K562 (cell line): ENCODE data around the gene FBXO44. TPM values are rescaled to one million over a fixed set of nuclear protein-coding genes. Genes with fewer than 3 reads are reported as not detected.
A peak's percentile ranks its signal among the peaks of the same experiment; 100 is the strongest.

Experiments used
- ATAC-seq: fragments of 200-7000 bp; cut with Tn5 transposase; 3 replicates; pipeline ENCODE4 v1.9.1; 2020; ENCODE audit warnings: moderate library complexity
- BruUV-seq: library from RNA; stranded (reverse); fragments of 400-500 nt; replicated peaks from 2 replicates; lab custom pipeline; 2021; lab: Mats Ljungman, UMichigan
- CTCF ChIA-PET: fragments of 300-600 bp; formaldehyde crosslinking; extraction: SDS; loops from one replicate; lab custom pipeline; 2021; ENCODE audit warnings: low intra/inter-chr PET ratio; lab: Yijun Ruan, JAX
- POLR2A ChIA-PET: fragments of 300-600, 350-650 bp; sonication (Branson Sonifier 250); formaldehyde crosslinking; extraction: SDS; loops from one replicate; lab custom pipeline; 2021; ENCODE audit warnings: antibody characterized with exemption, inconsistent platforms; lab: Yijun Ruan, JAX
- DNase-seq, 4 experiments: peaks; one replicate each; pipeline versions ENCODE4 v3.0.0 to v3.0.0-alpha.2; 2011 to 2018; ENCODE audit warnings: low spot score in 3 of 4, mixed read lengths in 3 of 4; ENCODE audit errors: extremely low read depth in 1 of 4
- FAIRE-seq: peaks from 2 replicates; lab custom pipeline; 2011; peaks lifted over from hg19 to GRCh38; lab: Jason Lieb, UNC
- H2AFZ ChIP-seq: 2 replicates; pipeline ENCODE4 v1.6.0; 2011; ENCODE audit warnings: low read depth, low read length, control low read depth, inconsistent platforms
- H3K27ac ChIP-seq: fragments of 200-600 bp; 3 replicates; pipeline ENCODE4 v1.8.0; 2011; ENCODE audit warnings: low read depth, mild to moderate bottlenecking, control low read depth, inconsistent platforms, low read length, moderate library complexity, mixed read lengths; ENCODE audit errors: extremely low read depth
- H3K27me3 ChIP-seq, 2 experiments: fragments of 300-600 bp in 1 of 2; 2 replicates in 1 of 2; 3 replicates in 1 of 2; pipeline versions ENCODE4 v1.6.0 to v1.8.0; 2011; ENCODE audit warnings: inconsistent platforms in 2 of 2, low read length in 2 of 2, mild to moderate bottlenecking in 1 of 2, mixed read lengths in 1 of 2, moderate library complexity in 1 of 2; ENCODE audit not compliant: control insufficient read depth in 2 of 2, insufficient read depth in 2 of 2
- H3K36me3 ChIP-seq: fragments of 300-600 bp; 3 replicates; pipeline ENCODE4 v1.8.0; 2011; ENCODE audit warnings: mild to moderate bottlenecking, low read length, inconsistent platforms; ENCODE audit not compliant: control insufficient read depth, insufficient read depth
- H3K4me1 ChIP-seq, 2 experiments: fragments of 200-600 bp in 1 of 2; replicated peaks in 1 of 2; 2 replicates in 1 of 2; 3 replicates in 1 of 2; pipeline versions ENCODE4 v1.5.1 to v1.8.0; 2011; ENCODE audit warnings: inconsistent platforms in 2 of 2, low read length in 2 of 2, mild to moderate bottlenecking in 1 of 2, mixed read lengths in 1 of 2, moderate library complexity in 1 of 2; ENCODE audit not compliant: control insufficient read depth in 2 of 2, insufficient read depth in 2 of 2
- H3K4me2 ChIP-seq: 2 replicates; pipeline ENCODE4 v1.6.1; 2011; ENCODE audit warnings: low read length, control low read depth, inconsistent platforms, mixed read lengths; ENCODE audit not compliant: insufficient read depth
- H3K4me3 ChIP-seq: fragments of 200-600 bp; sonication (generic), shearing (Covaris generic); 2 replicates; pipeline ENCODE4 v1.5.1; 2016; ENCODE audit warnings: control low read depth, inconsistent platforms
- H3K79me2 ChIP-seq: fragments of 200-600 bp; 3 replicates; pipeline ENCODE4 v1.8.0; 2011; ENCODE audit warnings: low read length, inconsistent platforms; ENCODE audit not compliant: control insufficient read depth, insufficient read depth
- H3K9ac ChIP-seq, 2 experiments: 2 replicates each; pipeline versions ENCODE4 v1.6.0 to v1.6.1; 2011; ENCODE audit warnings: low read depth in 2 of 2, low read length in 2 of 2, control low read depth in 1 of 2, inconsistent platforms in 1 of 2, mild to moderate bottlenecking in 1 of 2, mixed read lengths in 1 of 2; ENCODE audit not compliant: insufficient read depth in 1 of 2
- H3K9me1 ChIP-seq: one replicate; pipeline ENCODE4 v1.6.0; 2011; ENCODE audit warnings: inconsistent platforms, mild to moderate bottlenecking, low read length, moderate library complexity; ENCODE audit not compliant: control insufficient read depth, insufficient read depth
- H3K9me3 ChIP-seq: replicated peaks from 2 replicates; pipeline ENCODE4 v1.5.1; 2011; ENCODE audit warnings: low read depth, low read length, inconsistent platforms; ENCODE audit not compliant: control insufficient read depth, insufficient read depth
- H4K20me1 ChIP-seq: replicated peaks from 2 replicates; pipeline ENCODE4 v1.6.1; 2011; ENCODE audit warnings: low read length, inconsistent platforms, mixed read lengths; ENCODE audit not compliant: control insufficient read depth, insufficient read depth
- ADNP ChIP-seq: fragments of 200-800 bp; sonication (Bioruptor generic); IDR thresholded peaks from 2 replicates; pipeline ENCODE4 v1.6.1; 2016; ENCODE audit warnings: missing genetic modification characterization, missing compliant biosample characterization
- CHD4 ChIP-seq: fragments of 200-600 bp; sonication (generic); IDR thresholded peaks from 3 replicates; pipeline ENCODE4 v1.6.1; 2012; ENCODE audit warnings: low read depth, mild to moderate bottlenecking, mixed read lengths, low read length, inconsistent platforms; ENCODE audit not compliant: insufficient read depth, insufficient replicate concordance, poor library complexity, severe bottlenecking
- CREM ChIP-seq: IDR thresholded peaks from 2 replicates; pipeline ENCODE4 v1.6.1; 2014; ENCODE audit warnings: antibody characterized with exemption, low read depth
- MAFG ChIP-seq: fragments of 450-650 bp; conservative IDR thresholded peaks from 2 replicates; pipeline ENCODE4 v1.6.1; 2016; ENCODE audit warnings: missing genetic modification characterization, missing compliant biosample characterization
- POLR2AphosphoS5 ChIP-seq: IDR thresholded peaks from 2 replicates; pipeline ENCODE4 v1.6.1; 2011; ENCODE audit warnings: mild to moderate bottlenecking, low read depth, low read length, moderate library complexity; ENCODE audit not compliant: control insufficient read depth, insufficient read depth
- POLR3G ChIP-seq: IDR thresholded peaks from 2 replicates; pipeline ENCODE4 v1.6.1; 2011; ENCODE audit not compliant: insufficient read length, insufficient replicate concordance; ENCODE audit errors: extremely low read depth
- SRSF3 ChIP-seq: fragments of 200-400 bp; formaldehyde crosslinking; IDR thresholded peaks from 2 replicates; pipeline ENCODE4 v1.6.1; 2016; ENCODE audit warnings: mild to moderate bottlenecking, low read length, moderate library complexity; ENCODE audit not compliant: insufficient read depth
- ZFP36 ChIP-seq: fragments of 150-350 bp; IDR thresholded peaks from 2 replicates; pipeline ENCODE4 v1.6.1; 2018; ENCODE audit warnings: low read length, low read depth; ENCODE audit not compliant: partially characterized antibody
- ZNF124 ChIP-seq: sonication (generic); formaldehyde crosslinking; IDR thresholded peaks from 2 replicates; pipeline ENCODE4 v1.8.1; 2022; ENCODE audit warnings: missing genetic modification reagents
- WGBS: fragments of 100-300 bp; shearing (Covaris generic); methylation state at CpG from one replicate; pipeline ENCODE4 v1.1.6; 2016; ENCODE audit warnings: low coverage, mixed read lengths; ENCODE audit not compliant: insufficient coverage; ENCODE audit errors: missing lambda C conversion rate; 5-methylcytosine and 5-hydroxymethylcytosine counted together
- in situ Hi-C: fragments of 300-500 bp; cut with MboI; formaldehyde crosslinking; loops from 4 replicates; pipeline ENCODE4 v1.15.0; 2018; ENCODE audit warnings: inconsistent platforms, mixed read lengths
- intact Hi-C: fragments of 100-400 bp; cut with micrococcal nuclease; formaldehyde crosslinking; loops from 2 replicates; pipeline ENCODE4 v1.14.2; 2022
- polyA plus RNA-seq, 8 experiments: library from polyadenylated mRNA; depleted of rRNA in 4 of 8; stranded (reverse) in 5 of 8; unstranded in 3 of 8; fragments of >200 nt; fragmentation: Nextera tagmentation in 2 of 8; fragmentation: Illumina TruSeq in 1 of 8; extraction: Ambion mirVana in 2 of 8; extraction: Trizol in 1 of 8; gene quantifications; 2 replicates each; pipeline versions ENCODE4 v1.2.1 to v1.2.3, GENCODE V29; 2011 to 2014; ENCODE audit warnings: inconsistent platforms in 1 of 8, missing spikeins in 1 of 8
- total RNA-seq, 7 experiments: library from RNA; depleted of rRNA in 6 of 7; stranded (reverse); fragments of >200 nt in 6 of 7; fragmentation: Illumina TruSeq in 2 of 7; extraction: Trizol in 2 of 7; gene quantifications; 2 replicates each; pipeline versions ENCODE4 v1.2.1 to v1.2.3, GENCODE V29; 2011 to 2021; ENCODE audit warnings: low replicate concordance in 1 of 7
- TF ChIP-seq, protein P1 (sequence below): fragments of 250-450 bp; sonication (Bioruptor Pico); IDR thresholded peaks from 2 replicates; pipeline ENCODE4 v1.9.0; 2021; ENCODE audit warnings: mild to moderate bottlenecking, inconsistent platforms
- TF ChIP-seq, protein P2 (sequence below): sonication (generic); formaldehyde crosslinking; IDR thresholded peaks from 2 replicates; pipeline ENCODE4 v1.5.0; 2020; ENCODE audit warnings: missing genetic modification reagents

The FBXO44 gene
- total and polyA plus RNA-seq, 9 of the 15 experiments (the other 6 are each of a cell fraction or from before 2014, with no cell fraction given), result 0.69 to 20.9 (median 6.7) TPM

GRCh38 chr1:11640101-11640500 is 14.6 kb upstream of the FBXO44 start:
- Histone ChIP-seq H3K9me1 (no peaks in the 10 kb centered on the region), H3K4me1 (no peaks in the 10 kb centered on the region), H3K4me2 (no peak overlapping the region), H3K27me3 (peaks cover 10 to 49% of the 10 kb centered on the region in 2 experiments; a peak in 4 of 5 replicates), H3K9me3 (no peaks in the 10 kb centered on the region), H3K4me3 (no peak overlapping the region), H3K9ac (no peak overlapping the region), H4K20me1 (peaks cover 9% of the 10 kb centered on the region), H3K36me3 (no peaks in the 10 kb centered on the region), H2AFZ (no peak overlapping the region), H3K79me2 (no peaks in the 10 kb centered on the region), H3K27ac (no peak overlapping the region)
- ATAC-seq (no peak), FAIRE-seq (no peak), DNase-seq (no peak)
- in situ Hi-C loops, result no loop called here
- ChIA-PET CTCF (interaction anchor here (3.7 kb wide), 1 partner anchor 399 kb away, joined by 25 read pairs; no protein-coding TSS in a partner anchor), POLR2A (interaction anchor here (0.8 to 1.1 kb wide), 2 partner anchors 9 to 317 kb away, joined by 3 read pairs; no protein-coding TSS in a partner anchor)
- no TSS peak for BruUV-seq
- TF ChIP-seq ZNF124 (CRISPR knock-in tag) (no peak), ZFP36 (peak; percentile 58)
- 9% methylated on average over 7 of the region's 7 CpGs for WGBS
- intact Hi-C loops, result loop anchor here (5.0 kb wide), 1 partner anchor 168 kb away; no protein-coding TSS in a partner anchor

- Histone ChIP-seq H3K9me1 (no peaks in the 10 kb centered on the region), H4K20me1 (peaks cover 9% of the 10 kb centered on the region), H3K4me3 (no peak overlapping the region), H3K4me1 (peaks cover 0 to under 1% of the 10 kb centered on the region in 2 experiments; a peak in 1 of 5 replicates), H2AFZ (no peak overlapping the region), H3K9me3 (no peaks in the 10 kb centered on the region), H3K79me2 (no peaks in the 10 kb centered on the region), H3K4me2 (no peak overlapping the region), H3K27me3 (peaks cover 9 to 45% of the 10 kb centered on the region in 2 experiments; a peak in 4 of 5 replicates), H3K36me3 (no peaks in the 10 kb centered on the region), H3K9ac (no peak overlapping the region), H3K27ac (no peak overlapping the region)
- WGBS, result 4% methylated on average over 6 of the region's 6 CpGs
- BruUV-seq, result no TSS peak
- no peak for DNase-seq
- ChIA-PET CTCF (interaction anchor here (0.6 to 3.7 kb wide), 2 partner anchors 400 to 561 kb away, joined by 4 to 25 read pairs; no protein-coding TSS in a partner anchor), POLR2A (interaction anchor here (0.9 to 1.2 kb wide), 3 partner anchors 24 to 318 kb away, joined by 3 to 4 read pairs (median 3); no protein-coding TSS in a partner anchor)
- intact Hi-C loops, result loop anchor here (5.0 kb wide), 1 partner anchor 169 kb away; no protein-coding TSS in a partner anchor
- no peak for FAIRE-seq
- no peak for ATAC-seq
- in situ Hi-C loops, result no loop called here
- TF ChIP-seq POLR2AphosphoS5 (no peak), CREM (no peak), ADNP (tag) (no peak), CHD4 (no peak), SRSF3 (no peak), POLR3G (no peak), MAFG (no peak)
- TF ChIP-seq, protein P1, sequence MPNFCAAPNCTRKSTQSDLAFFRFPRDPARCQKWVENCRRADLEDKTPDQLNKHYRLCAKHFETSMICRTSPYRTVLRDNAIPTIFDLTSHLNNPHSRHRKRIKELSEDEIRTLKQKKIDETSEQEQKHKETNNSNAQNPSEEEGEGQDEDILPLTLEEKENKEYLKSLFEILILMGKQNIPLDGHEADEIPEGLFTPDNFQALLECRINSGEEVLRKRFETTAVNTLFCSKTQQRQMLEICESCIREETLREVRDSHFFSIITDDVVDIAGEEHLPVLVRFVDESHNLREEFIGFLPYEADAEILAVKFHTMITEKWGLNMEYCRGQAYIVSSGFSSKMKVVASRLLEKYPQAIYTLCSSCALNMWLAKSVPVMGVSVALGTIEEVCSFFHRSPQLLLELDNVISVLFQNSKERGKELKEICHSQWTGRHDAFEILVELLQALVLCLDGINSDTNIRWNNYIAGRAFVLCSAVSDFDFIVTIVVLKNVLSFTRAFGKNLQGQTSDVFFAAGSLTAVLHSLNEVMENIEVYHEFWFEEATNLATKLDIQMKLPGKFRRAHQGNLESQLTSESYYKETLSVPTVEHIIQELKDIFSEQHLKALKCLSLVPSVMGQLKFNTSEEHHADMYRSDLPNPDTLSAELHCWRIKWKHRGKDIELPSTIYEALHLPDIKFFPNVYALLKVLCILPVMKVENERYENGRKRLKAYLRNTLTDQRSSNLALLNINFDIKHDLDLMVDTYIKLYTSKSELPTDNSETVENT (CRISPR knock-in tag), result no peak
- TF ChIP-seq, protein P2, sequence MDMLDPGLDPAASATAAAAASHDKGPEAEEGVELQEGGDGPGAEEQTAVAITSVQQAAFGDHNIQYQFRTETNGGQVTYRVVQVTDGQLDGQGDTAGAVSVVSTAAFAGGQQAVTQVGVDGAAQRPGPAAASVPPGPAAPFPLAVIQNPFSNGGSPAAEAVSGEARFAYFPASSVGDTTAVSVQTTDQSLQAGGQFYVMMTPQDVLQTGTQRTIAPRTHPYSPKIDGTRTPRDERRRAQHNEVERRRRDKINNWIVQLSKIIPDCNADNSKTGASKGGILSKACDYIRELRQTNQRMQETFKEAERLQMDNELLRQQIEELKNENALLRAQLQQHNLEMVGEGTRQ (CRISPR knock-in tag), result no peak
Observed at GRCh38 chr1:11640944-11641343, 13.7 kb upstream of the FBXO44 start.
